AG04450 (cell line): ENCODE results near the gene P2RX2. TPM values are rescaled to one million over a fixed set of nuclear protein-coding genes. Genes with fewer than 3 reads are reported as not detected.

Experiments used
- CTCF ChIA-PET: fragments of 300-600, 350-600 bp; formaldehyde crosslinking; extraction: SDS; loops from one replicate; lab custom pipeline; 2022; ENCODE audit warnings: antibody characterized with exemption, inconsistent platforms; lab: Charles Lee
- POLR2A ChIA-PET: fragments of 350-600 bp; formaldehyde crosslinking; extraction: SDS; loops from one replicate; lab custom pipeline; 2021; ENCODE audit warnings: antibody characterized with exemption, inconsistent platforms; lab: Yijun Ruan, JAX
- DNase-seq: peaks from one replicate; pipeline ENCODE4 v3.0.0-alpha.2; 2011; ENCODE audit warnings: low read depth, low spot score
- H3K27ac ChIP-seq: one replicate; pipeline ENCODE4 v1.5.1; 2012; ENCODE audit warnings: low read depth, low read length, control low read depth
- H3K27me3 ChIP-seq: one replicate; pipeline ENCODE4 v1.6.0; 2012; ENCODE audit warnings: low read length; ENCODE audit not compliant: control insufficient read depth, insufficient read depth
- H3K4me3 ChIP-seq: 2 replicates; pipeline ENCODE4 v1.5.1; 2011; ENCODE audit warnings: mild to moderate bottlenecking, low read depth, low read length, control low read depth
- H3K9me3 ChIP-seq: 2 replicates; pipeline ENCODE4 v1.5.1; 2012; ENCODE audit warnings: low read length; ENCODE audit not compliant: control insufficient read depth, insufficient read depth
- CTCF ChIP-seq: IDR thresholded peaks from 2 replicates; pipeline ENCODE4 v1.5.1; 2011; ENCODE audit warnings: low read depth, low read length, control low read depth, inconsistent platforms
- polyA plus RNA-seq: library from polyadenylated mRNA; depleted of rRNA; stranded (reverse); fragments of >200 nt; gene quantifications from 2 replicates; pipeline ENCODE4 v1.2.3, GENCODE V29; 2011

Gene P2RX2
- polyA plus RNA-seq, 1 experiment = not detected

DNA sequence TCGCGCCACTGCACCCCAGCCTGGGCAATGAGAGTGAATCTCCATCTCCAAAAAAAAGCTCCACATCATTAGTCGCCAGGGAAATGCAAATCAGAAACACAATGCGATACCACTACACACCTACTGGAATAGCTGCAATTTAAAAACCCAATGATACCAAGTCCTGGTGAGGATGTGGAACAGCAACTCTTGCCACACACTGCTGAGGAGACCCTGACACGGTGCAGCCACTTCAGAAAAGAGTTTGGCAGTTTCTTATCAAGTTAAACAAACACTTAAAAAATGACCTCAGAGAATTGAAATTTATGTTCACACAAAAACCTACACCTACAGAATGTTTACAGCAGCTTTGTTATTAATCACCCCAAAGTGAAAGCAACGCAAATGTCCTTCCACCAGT, 12.1 kb downstream of the P2RX2 start:
- Histone ChIP-seq H3K9me3 (no peaks in the 10 kb centered on the region; the same call in 1 of the 2 replicates), H3K4me3 (no peak overlapping the region), H3K27ac (no peak overlapping the region), H3K27me3 (no peaks in the 10 kb centered on the region)
- CTCF ChIA-PET = interaction anchor here (1.0 kb wide), 1 partner anchor 16 kb away, joined by 3 read pairs; no protein-coding TSS in a partner anchor
- no peak for TF ChIP-seq CTCF
- DNase-seq = no peak
- POLR2A ChIA-PET = no interaction called here

DNA sequence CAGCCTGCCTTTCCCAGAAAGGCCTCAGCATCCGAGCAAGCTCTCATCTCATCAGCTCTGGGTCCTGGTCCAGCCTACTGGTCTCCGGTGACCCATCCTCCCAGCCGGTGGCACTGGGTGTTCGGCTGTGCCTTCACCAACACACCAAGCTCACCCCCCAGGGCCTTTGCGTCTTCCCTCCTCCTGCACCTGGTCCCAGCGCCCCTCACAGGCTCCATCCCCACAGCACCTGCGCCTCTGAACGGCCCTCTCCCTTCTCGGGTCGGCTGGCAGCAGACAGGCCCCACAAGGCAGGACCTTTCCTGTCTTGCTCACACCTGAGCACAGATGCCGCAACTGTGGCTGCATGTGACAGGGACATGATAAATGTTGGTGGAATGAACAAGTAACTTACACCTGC, 13.1 kb downstream of the P2RX2 start:
- H3K27ac ChIP-seq = no peak overlapping the region
- TF ChIP-seq CTCF = no peak
- ChIA-PET POLR2A (no interaction called here), CTCF (no interaction called here)
- H3K9me3 ChIP-seq = no peaks in the 10 kb centered on the region; the same call in 1 of the 2 replicates
- H3K27me3 ChIP-seq = no peaks in the 10 kb centered on the region
- DNase-seq = no peak
- H3K4me3 ChIP-seq = no peak overlapping the region

DNA sequence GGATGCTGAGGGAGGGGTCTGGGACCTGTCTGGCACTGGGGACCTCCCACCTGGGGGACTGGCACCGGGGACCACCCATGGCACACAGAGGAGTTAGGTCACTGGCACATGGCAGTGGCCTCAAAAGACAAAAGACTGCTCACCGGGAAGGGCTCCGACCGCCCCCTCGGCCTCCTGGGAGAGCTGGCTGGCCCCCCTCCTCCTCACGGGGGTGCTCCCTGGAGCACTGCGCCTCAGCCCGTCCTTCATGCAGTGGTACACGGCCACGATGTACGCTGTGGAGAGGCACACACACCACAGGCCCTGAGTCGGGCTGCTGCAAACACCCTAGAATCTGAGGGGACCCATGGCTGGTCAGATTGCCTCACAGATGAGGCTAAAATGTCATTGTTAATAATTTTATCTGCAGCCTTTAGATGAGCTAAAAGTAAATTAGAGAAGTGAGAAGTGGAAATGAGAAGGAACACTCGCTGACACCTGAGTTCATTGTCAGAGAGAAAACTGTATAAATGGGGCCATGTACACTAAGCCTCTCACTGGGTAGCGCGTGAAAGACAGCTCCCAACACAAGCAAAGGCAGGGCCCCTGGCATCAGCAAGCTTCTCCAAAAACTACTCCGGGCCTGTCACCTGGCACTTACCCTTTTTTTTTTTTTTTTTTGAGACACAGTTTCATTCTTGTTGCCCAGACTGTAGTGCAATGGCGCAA, 14.1 kb downstream of the P2RX2 start:
- DNase-seq = no peak
- TF ChIP-seq CTCF = no peak
- Histone ChIP-seq H3K9me3 (no peaks in the 10 kb centered on the region; the same call in 1 of the 2 replicates), H3K27me3 (no peaks in the 10 kb centered on the region), H3K4me3 (no peak overlapping the region), H3K27ac (no peak overlapping the region)
- POLR2A ChIA-PET = interaction anchor here (0.6 to 0.7 kb wide), 2 partner anchors 20 to 171 kb away, joined by 5 to 16 read pairs; no protein-coding TSS in a partner anchor
- CTCF ChIA-PET = interaction anchor here (0.6 to 0.8 kb wide), 2 partner anchors 20 to 219 kb away, joined by 3 read pairs; no protein-coding TSS in a partner anchor

- no peak for DNase-seq
- CTCF ChIA-PET = interaction anchor here (0.8 kb wide), 1 partner anchor 20 kb away, joined by 3 read pairs; no protein-coding TSS in a partner anchor
- POLR2A ChIA-PET = interaction anchor here (0.7 kb wide), 1 partner anchor 172 kb away, joined by 5 read pairs; no protein-coding TSS in a partner anchor
These were observed 14.8 kb downstream of the P2RX2 start for GRCh38 chr12:132633398-132633797.

More at GRCh38 chr12:132633398-132633797, 14.8 kb downstream of the P2RX2 start:
- Histone ChIP-seq H3K27ac (no peak overlapping the region), H3K27me3 (no peaks in the 10 kb centered on the region), H3K9me3 (no peaks in the 10 kb centered on the region; the same call in 1 of the 2 replicates), H3K4me3 (no peak overlapping the region)
- no peak for TF ChIP-seq CTCF
